Measurements from ENCODE around the gene USP19.
A peak's percentile ranks its signal among the peaks of the same experiment; 100 is the strongest.

Gene USP19

DNA sequence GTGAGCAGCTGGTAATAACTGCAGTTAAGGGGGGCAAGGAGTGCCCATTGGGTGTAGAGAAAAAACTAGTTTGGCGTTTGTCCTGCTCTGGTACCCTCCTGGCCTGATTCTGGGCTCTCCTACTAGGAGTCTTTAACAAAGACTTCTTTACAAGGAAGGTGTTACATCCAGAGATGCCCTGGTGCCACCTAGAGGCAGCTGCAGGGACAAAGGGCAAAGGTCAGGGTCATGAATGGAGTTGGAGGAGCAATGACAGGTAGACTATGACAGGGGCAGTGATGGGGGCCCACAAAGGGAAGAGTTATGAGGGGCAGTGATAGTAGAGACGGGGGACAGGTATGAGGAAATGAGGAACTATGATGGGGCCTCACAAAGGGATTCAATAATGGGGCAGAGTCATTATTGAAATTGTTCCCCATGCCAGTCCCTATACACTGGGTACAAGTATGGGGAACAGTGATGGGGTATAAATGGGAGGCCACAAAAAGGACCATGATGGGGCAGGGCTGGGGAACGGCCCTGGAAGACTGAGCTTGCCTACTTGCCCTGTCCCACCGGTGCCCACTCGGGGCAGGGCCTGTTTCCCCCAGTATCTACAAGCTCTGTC, 37.6 kb upstream of the USP19 start:
- Histone ChIP-seq H3K36me3 (ENCODE audit: insufficient read depth, low read depth, low read length) (peaks cover 15% of the 10 kb centered on the region), H3K9me3 (ENCODE audit: insufficient read depth, low read depth, low read length) (no peaks in the 10 kb centered on the region), H3K27me3 (ENCODE audit: insufficient read depth, low read length) (peaks cover 2% of the 10 kb centered on the region; the same call in 1 of the 2 replicates), H3K4me1 (ENCODE audit: insufficient read depth, low read length) (peaks cover 3% of the 10 kb centered on the region; the same call in 1 of the 2 replicates), H3K4me3 (ENCODE audit: low read length) (no peak overlapping the region), H3K9ac (ENCODE audit: low read depth, low read length) (no peak overlapping the region), H3K27ac (ENCODE audit: low read length) (no peak overlapping the region)

DNA sequence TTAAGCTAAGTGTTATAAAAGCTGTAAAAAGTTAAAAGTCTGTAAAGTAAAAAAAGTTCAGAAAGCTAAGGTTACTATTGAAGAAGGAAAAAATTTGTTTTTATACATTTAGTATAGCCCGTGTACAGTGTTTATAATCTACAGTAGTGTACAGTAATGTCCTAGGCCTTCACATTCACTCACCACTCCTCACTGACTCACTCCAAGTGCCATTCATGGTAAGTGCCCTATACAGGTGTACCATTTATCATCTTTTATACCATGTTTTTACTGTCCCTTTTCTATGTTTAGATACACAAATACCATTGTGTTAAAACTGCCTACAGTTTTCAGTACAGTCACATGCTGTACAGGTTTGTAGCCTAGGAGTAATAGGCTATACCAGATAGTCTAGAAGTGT, 36.7 kb upstream of the USP19 start:
- H3K4me3 ChIP-seq (ENCODE audit: low read length), result no peak overlapping the region
- H3K36me3 ChIP-seq (ENCODE audit: insufficient read depth, low read depth, low read length), result peaks cover 9% of the 10 kb centered on the region
- H3K9ac ChIP-seq (ENCODE audit: low read depth, low read length), result no peak overlapping the region
- H3K27me3 ChIP-seq (ENCODE audit: insufficient read depth, low read length), result peaks cover 4% of the 10 kb centered on the region
- H3K4me1 ChIP-seq (ENCODE audit: insufficient read depth, low read length), result peaks cover 3% of the 10 kb centered on the region; the same call in 1 of the 2 replicates
- H3K9me3 ChIP-seq (ENCODE audit: insufficient read depth, low read depth, low read length), result no peaks in the 10 kb centered on the region
- no peak overlapping the region for H3K27ac ChIP-seq (ENCODE audit: low read length)

DNA sequence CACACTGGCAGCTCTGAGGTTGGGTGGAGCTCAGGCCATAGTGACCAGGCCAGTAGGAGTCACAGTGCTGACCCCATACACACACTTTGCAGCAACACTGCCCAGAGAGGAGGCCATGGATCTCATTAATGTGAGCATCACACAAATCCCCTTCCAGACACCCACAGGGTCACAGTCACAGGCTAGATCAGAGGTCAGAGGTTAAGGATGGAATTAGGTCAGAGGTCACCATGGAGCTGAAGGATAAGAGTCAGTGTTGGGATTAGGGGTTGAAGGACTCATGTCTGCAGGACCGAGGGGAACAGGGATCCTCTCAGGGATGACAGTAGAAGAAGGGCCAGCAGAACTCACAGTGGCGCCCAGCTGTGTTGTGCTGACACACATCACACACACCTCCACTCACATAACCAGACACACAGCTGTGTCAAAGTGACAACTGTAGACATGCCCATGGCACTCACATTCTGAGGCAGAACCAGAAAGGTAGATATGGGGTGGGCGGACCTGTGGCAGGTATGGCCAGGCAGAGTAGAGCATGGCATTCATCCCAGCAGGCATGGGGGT, 32.8 kb upstream of the USP19 start:
- Histone ChIP-seq H3K9ac (ENCODE audit: low read depth, low read length) (no peak overlapping the region), H3K4me3 (ENCODE audit: low read length) (no peak overlapping the region), H3K27ac (ENCODE audit: low read length) (no peak overlapping the region), H3K9me3 (ENCODE audit: insufficient read depth, low read depth, low read length) (no peaks in the 10 kb centered on the region), H3K36me3 (ENCODE audit: insufficient read depth, low read depth, low read length) (no peaks in the 10 kb centered on the region), H3K27me3 (ENCODE audit: insufficient read depth, low read length) (peaks cover 12% of the 10 kb centered on the region), H3K4me1 (ENCODE audit: insufficient read depth, low read length) (peaks cover 3% of the 10 kb centered on the region; the same call in 1 of the 2 replicates)

DNA sequence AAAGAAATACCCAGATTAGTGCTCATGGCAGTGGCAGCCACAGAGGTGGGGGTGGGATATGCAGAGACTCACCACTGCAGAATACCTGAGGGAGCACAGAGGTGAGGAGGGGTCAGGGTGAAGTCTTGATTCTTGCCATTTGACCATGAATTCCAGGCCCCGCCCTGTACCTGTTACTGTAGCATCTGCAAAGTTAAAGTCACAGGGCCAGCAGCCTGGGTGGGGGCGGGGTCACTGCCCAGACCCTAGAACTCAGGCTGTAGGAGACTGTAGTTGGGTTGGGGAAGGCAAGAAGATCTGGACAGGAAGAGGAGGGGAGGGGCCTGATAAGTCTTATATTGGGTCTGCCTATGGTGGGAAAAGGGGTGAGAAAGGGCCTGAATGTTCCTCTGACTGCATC, 31.0 kb upstream of the USP19 start:
- H3K4me1 ChIP-seq (ENCODE audit: insufficient read depth, low read length), result no peaks in the 10 kb centered on the region
- H3K27me3 ChIP-seq (ENCODE audit: insufficient read depth, low read length), result peaks cover 12% of the 10 kb centered on the region
- no peak overlapping the region for H3K4me3 ChIP-seq (ENCODE audit: low read length)
- no peak overlapping the region for H3K9ac ChIP-seq (ENCODE audit: low read depth, low read length)
- no peaks in the 10 kb centered on the region for H3K36me3 ChIP-seq (ENCODE audit: insufficient read depth, low read depth, low read length)
- H3K27ac ChIP-seq (ENCODE audit: low read length), result no peak overlapping the region
- no peaks in the 10 kb centered on the region for H3K9me3 ChIP-seq (ENCODE audit: insufficient read depth, low read depth, low read length)

DNA sequence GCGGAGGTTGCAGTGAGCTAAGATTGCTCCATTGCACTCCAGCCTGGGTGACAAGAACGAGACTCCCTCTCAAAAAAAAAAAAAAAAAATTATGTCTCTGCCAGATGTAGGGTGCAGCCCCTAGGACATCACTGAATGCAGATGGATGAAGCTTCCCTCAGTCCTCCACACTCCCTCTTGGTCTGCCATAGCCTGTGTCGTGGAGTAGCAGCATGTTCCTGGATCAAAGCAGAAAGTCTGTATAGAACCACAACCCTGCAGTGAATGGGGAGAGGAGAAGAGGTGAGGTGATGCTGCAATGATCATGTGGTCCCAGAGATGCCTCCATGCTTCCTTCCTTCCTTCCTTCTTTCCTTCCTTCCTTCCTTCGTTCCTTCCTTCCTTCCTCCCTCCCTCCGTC, 27.5 kb upstream of the USP19 start:
- Histone ChIP-seq H3K9me3 (ENCODE audit: insufficient read depth, low read depth, low read length) (no peaks in the 10 kb centered on the region), H3K27ac (ENCODE audit: low read length) (no peak overlapping the region), H3K4me1 (ENCODE audit: insufficient read depth, low read length) (no peaks in the 10 kb centered on the region), H3K4me3 (ENCODE audit: low read length) (no peak overlapping the region), H3K9ac (ENCODE audit: low read depth, low read length) (no peak overlapping the region), H3K36me3 (ENCODE audit: insufficient read depth, low read depth, low read length) (no peaks in the 10 kb centered on the region), H3K27me3 (ENCODE audit: insufficient read depth, low read length) (peaks cover 9% of the 10 kb centered on the region)

DNA sequence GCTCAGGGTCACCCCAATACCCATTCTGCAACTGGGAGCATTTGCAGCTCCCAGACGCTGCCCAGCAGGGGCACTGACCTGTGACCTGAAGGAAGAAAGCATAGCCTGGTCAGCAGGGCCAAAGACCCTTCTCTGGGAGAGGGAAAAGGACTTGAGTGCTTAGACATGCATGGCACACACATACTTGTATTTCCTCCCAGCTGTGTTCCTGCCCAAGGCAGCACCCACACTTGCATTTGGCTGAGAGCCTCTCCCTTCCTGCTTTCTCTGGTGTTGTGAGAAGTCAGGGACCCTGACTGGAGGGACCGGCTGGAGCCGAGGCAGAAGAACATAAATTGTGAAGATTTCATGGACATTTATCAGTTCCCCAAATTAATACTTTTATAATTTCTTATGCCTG, 19.5 kb upstream of the USP19 start:
- Histone ChIP-seq H3K4me3 (ENCODE audit: low read length) (no peak overlapping the region), H3K36me3 (ENCODE audit: insufficient read depth, low read depth, low read length) (no peaks in the 10 kb centered on the region), H3K27me3 (ENCODE audit: insufficient read depth, low read length) (peaks cover 5% of the 10 kb centered on the region), H3K9me3 (ENCODE audit: insufficient read depth, low read depth, low read length) (peaks cover 10% of the 10 kb centered on the region), H3K27ac (ENCODE audit: low read length) (no peak overlapping the region), H3K9ac (ENCODE audit: low read depth, low read length) (no peak overlapping the region), H3K4me1 (ENCODE audit: insufficient read depth, low read length) (no peaks in the 10 kb centered on the region)

DNA sequence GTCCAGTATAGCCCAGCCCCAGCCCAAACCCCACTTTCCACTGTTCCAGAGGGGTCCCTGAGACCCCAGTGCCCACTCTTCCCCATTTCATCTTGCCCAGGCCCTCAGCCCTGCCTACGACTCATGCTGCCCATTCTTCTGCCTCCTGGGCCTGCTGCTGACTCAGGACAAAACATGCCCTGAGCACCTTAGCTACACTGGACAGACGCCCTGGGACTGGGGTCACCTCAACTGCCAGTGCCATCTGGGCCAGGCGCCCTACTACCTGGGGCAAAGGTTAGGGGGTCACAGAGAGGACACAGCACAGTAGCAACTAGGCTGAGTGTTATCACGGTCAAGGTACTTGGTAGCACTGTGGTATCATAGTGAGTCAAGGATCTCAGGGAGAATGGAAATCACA, 14.9 kb upstream of the USP19 start:
- Histone ChIP-seq H3K4me3 (ENCODE audit: low read length) (no peak overlapping the region), H3K9ac (ENCODE audit: low read depth, low read length) (no peak overlapping the region), H3K36me3 (ENCODE audit: insufficient read depth, low read depth, low read length) (no peaks in the 10 kb centered on the region), H3K27ac (ENCODE audit: low read length) (no peak overlapping the region), H3K4me1 (ENCODE audit: insufficient read depth, low read length) (0 out of 2 replicates have a peak, but pooled peaks cover 8% of the 10 kb centered on the region), H3K27me3 (ENCODE audit: insufficient read depth, low read length) (peaks cover 5% of the 10 kb centered on the region), H3K9me3 (ENCODE audit: insufficient read depth, low read depth, low read length) (no peaks in the 10 kb centered on the region)

DNA sequence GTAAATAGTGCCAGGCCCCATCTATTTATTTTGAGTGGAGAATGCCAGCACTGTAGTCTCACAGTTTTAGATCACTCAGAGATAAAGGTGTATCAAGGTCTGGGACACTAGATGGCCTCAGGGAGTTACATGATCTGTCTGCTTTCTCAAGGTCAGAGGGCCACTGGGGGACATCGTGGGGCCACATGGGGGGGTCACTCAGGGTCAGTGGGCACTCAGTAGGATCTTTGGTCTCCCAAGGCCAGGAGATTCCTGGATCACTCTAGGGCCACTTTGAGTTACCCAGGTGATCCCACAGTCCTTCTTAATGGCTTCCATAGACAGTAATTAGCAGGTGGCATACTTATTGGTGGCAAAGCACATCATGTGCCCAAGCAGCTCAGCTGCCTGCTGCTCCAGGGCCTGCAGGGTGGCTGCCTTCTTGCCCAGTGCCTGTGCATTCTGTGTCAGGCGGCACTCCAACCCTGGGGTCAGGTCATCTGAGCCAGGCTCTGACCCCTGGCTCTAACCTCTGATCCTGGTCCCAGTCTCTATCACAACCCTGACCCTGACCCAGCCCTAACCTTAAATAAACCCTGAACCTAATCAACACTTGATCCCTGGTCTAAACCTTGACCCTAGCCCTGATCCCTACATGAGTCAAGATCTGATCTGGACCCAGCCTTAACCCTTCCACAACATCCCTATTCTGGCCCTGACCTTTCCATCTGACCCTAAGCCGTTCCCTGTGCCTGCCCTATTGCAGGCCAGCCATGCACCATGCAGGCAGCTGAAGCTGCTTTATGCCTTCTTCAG, 14.0 kb upstream of the USP19 start:
- H3K9me3 ChIP-seq (ENCODE audit: insufficient read depth, low read depth, low read length), result no peaks in the 10 kb centered on the region
- H3K27me3 ChIP-seq (ENCODE audit: insufficient read depth, low read length), result peaks cover 5% of the 10 kb centered on the region
- 0 out of 2 replicates have a peak, but pooled peaks cover 8% of the 10 kb centered on the region for H3K4me1 ChIP-seq (ENCODE audit: insufficient read depth, low read length)
- no peaks in the 10 kb centered on the region for H3K36me3 ChIP-seq (ENCODE audit: insufficient read depth, low read depth, low read length)
- no peak overlapping the region for H3K4me3 ChIP-seq (ENCODE audit: low read length)
- no peak overlapping the region for H3K9ac ChIP-seq (ENCODE audit: low read depth, low read length)
- H3K27ac ChIP-seq (ENCODE audit: low read length), result no peak overlapping the region

DNA sequence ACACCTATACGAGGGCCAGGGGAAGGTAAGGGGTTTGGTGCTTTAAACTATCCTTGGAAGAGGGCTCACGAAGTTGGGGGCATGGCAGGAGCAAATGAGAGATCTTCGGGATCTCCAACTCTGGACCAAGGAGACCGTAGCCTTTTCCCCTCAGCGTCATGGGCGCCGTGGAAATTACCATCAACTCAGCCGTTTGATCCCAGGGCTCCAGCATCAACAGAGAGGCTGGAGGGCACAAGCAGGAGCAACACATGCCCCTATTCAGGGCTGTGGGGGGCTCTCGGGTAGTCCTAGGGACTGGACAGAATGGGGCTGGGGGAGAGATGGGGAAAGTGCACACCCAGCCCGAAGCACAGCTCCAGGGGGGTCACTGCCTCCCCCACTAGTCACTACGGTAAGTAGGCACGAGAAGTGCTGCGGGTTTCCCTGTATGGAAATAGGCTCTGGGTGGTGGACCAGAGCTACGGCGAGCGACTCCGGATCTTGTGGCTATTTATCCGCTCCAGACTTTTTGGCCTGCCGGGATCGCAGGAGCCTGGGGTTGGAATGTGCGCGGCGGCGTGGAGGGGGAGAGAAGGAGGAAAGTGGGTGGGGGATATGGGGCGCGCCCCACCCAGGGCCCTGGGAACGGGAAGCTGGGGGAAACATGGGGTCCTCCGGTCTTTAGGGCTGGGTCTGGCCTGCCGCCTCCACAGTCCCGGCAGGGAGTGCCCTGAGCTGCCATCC, 12.8 kb upstream of the USP19 start:
- no peaks in the 10 kb centered on the region for H3K36me3 ChIP-seq (ENCODE audit: insufficient read depth, low read depth, low read length)
- 0 out of 2 replicates have a peak, but pooled peaks cover 8% of the 10 kb centered on the region for H3K4me1 ChIP-seq (ENCODE audit: insufficient read depth, low read length)
- peak overlapping the region; percentile 92 for H3K4me3 ChIP-seq (ENCODE audit: low read length)
- H3K27me3 ChIP-seq (ENCODE audit: insufficient read depth, low read length), result peaks cover 4% of the 10 kb centered on the region
- peak overlapping the region; percentile 81 for H3K9ac ChIP-seq (ENCODE audit: low read depth, low read length)
- no peak overlapping the region for H3K27ac ChIP-seq (ENCODE audit: low read length)
- H3K9me3 ChIP-seq (ENCODE audit: insufficient read depth, low read depth, low read length), result no peaks in the 10 kb centered on the region

DNA sequence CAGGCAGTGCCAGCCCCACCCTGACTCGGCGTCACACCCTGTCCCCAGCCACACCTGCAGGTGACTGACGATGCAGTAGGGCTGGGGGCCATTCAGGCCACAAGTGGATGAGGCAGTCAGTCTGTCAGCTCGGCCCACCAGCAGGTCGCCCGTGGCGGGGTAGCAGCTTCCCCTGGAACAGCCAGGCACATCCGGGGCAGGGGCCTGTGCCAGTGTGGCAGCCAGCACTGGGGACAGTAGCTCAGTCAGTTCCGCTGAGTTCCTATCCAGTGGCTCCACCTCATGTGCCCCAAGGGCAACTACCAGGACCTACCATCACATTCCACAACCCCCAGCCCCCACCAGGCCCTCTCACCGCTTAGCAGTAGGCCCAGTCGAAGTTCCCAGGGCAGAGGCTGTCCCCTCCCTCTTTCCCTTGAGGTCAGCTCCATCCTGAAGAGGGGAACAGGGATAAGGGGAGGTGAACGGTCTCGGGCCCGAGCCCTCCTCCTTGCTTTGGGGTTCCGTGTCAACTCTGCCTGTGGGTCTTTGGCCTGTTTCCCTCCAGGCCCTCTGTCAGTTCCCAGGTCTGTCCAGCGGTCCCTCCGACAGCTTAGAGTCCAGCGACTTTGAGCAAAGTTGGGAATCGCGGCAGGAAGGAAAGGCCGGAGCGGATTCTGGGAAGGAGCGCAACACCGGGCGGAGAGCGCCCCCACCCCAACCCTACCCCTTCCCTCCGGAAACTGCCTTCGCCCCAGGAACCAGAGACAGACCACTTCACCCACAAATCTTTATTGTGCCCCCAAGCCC, 12.0 kb upstream of the USP19 start, which contains the start of gene LAMB2:
Gene LAMB2, minus strand, starts transcription at position 614 of the 789 bp plus-strand sequence. Its CDS starts 183 bp downstream, at position 431.
- Histone ChIP-seq H3K27ac (ENCODE audit: low read length) (peak within 1 kb of the TSS; percentile 39), H3K9me3 (ENCODE audit: insufficient read depth, low read depth, low read length) (no peaks in the 10 kb centered on the region), H3K9ac (ENCODE audit: low read depth, low read length) (peak within 1 kb of the TSS; percentile 81), H3K36me3 (ENCODE audit: insufficient read depth, low read depth, low read length) (no peaks in the 10 kb centered on the region), H3K4me3 (ENCODE audit: low read length) (peak within 1 kb of the TSS; percentile 92), H3K4me1 (ENCODE audit: insufficient read depth, low read length) (0 out of 2 replicates have a peak, but pooled peaks cover 8% of the 10 kb centered on the region), H3K27me3 (ENCODE audit: insufficient read depth, low read length) (no peaks in the 10 kb centered on the region; the same call in 1 of the 2 replicates)

DNA sequence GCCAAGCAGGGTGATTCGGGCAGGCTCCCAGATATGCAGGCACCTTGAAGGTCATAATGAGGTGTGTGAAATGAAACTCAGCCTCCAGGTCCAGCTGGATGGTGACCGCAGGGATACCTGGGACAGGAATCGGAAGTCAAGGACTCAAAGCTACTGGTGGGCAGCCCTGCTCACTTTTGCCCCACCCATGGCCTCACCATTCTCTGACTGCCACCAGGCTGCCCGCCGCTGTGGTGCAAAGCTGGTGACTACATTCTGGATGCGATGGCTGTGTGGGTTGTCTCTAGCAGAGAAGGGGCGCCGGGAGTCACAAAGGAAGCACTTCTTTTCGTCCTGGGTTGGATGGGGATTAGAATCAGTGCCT, 11.4 kb upstream of the USP19 start:
- 0 out of 2 replicates have a peak, but pooled peaks cover 8% of the 10 kb centered on the region for H3K4me1 ChIP-seq (ENCODE audit: insufficient read depth, low read length)
- peak overlapping the region; percentile 39 for H3K27ac ChIP-seq (ENCODE audit: low read length)
- H3K4me3 ChIP-seq (ENCODE audit: low read length), result peak overlapping the region; percentile 92
- H3K27me3 ChIP-seq (ENCODE audit: insufficient read depth, low read length), result no peaks in the 10 kb centered on the region
- no peaks in the 10 kb centered on the region for H3K36me3 ChIP-seq (ENCODE audit: insufficient read depth, low read depth, low read length)
- no peaks in the 10 kb centered on the region for H3K9me3 ChIP-seq (ENCODE audit: insufficient read depth, low read depth, low read length)
- peak overlapping the region; percentile 81; the same call in 1 of the 2 replicates for H3K9ac ChIP-seq (ENCODE audit: low read depth, low read length)

Measured in iPS-20b (cell line).